Limb (tissue), 2 donors: ENCODE data around the gene KHNYN.

Experiments
- DNase-seq, 2 donors: peaks; one replicate each; pipeline ENCODE4 v3.0.0-alpha.2; 2016; ENCODE audit errors: extremely low spot score in 2 of 2

The KHNYN gene

GRCh38 chr14:24399999-24400718 is 29.6 kb upstream of the KHNYN start:
- no peak for DNase-seq

DNA sequence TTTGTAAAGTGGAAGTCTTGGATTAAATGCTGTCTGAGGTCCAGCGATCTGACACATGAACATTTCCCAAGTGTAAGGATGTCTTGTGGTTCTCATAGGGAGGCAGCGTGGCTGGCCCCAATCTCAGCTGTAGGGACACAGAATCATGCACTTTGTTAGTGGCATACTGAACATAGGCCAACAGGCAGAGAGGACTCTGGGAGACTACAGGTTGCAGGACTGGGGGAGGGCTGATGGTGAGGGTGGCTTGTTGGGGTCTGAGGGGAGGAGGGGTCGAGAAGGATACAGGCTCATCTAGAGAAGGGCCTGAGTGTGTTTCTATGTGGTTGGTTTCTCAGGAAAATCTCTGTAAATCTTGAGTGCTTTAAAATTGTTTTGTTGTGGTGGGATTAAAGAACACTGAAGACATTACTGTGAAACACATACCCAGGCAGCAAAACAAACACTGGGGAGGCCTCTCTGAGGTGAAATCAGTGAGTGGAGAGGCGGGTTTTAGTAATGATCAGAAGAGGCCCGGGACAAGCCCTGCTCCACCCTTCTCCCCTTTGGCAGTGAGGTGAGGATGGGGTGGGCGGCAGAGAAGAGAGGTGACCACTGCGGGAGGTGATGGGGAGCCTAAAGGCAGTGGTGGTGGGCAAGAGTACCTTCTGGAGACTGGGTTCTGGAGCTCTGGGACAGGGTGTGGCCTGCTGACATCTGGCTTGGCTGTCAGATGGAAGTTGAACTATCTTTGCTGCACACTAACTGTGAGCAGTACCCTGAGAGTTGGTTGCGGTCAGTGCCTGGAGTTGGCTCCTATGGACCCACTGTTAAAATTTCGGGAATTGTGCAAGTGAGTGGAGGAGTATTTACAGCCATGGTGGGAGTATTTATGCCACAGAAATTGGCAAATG is 27.7 kb upstream of the KHNYN start:
- no peak for DNase-seq

GRCh38 chr14:24403294-24403998 is 26.3 kb upstream of the KHNYN start:
- DNase-seq, result peak in 1 of 2 donors; percentile 20

- no peak for DNase-seq
Observed at GRCh38 chr14:24404814-24405213, 24.9 kb upstream of the KHNYN start.

GRCh38 chr14:24406416-24406815 is 23.3 kb upstream of the KHNYN start:
- no peak for DNase-seq

DNA sequence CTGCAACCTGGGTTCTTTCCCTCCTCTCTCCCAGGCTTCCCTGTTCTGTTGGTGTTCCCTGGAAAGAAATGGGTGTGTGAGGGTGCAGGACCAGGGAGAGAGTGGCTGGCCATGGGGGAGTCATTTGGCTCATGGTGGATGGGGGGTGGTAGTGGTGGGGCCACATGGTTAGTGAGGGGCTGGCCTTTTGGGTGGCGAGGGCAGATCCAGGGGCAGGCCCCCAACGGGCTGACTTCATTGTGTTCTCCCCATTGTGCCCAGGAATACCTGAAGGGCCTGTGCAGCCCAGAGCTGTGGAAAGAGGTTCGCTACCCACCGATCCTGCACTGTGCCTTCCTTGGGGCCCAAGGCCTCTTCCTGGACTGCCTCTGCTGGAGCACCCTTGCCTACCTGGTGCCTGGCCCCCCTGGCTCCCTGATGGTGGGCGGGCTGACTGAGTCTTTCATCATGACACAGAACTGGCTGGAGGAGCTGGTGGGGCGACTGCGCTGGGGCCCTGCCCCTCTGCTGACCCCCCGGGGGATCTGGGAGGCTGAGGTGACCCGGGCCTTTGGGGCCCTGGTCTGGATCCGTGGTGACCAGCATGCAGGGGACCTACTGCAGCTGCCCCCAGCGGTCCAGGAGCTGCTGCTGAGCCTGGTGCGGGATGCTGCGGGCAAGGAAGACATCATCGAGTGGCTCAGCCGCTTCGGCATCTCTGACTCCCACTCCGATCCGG is 22.0 kb upstream of the KHNYN start:
- no peak for DNase-seq

DNA sequence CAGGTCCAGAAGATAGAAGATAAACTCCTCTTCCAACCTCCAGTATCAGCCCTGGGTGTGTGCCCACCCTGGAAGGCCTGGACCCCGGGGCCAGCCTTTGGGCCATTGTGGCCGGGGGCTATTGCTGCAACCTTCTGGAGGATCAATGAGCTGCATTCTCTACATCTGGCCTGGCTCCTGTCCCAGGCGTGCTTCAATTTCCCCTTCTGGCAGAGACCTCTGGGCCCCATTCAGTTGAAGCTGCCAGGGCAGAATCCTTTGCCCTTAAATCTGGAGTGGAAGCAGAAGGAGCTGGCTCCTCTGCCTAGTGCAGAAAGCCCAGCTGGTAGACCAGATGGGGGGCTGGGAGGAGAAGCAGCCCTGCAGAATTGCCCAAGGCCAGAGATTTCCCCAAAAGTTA is 21.0 kb upstream of the KHNYN start:
- DNase-seq, result no peak

GRCh38 chr14:24409192-24409591 is 20.6 kb upstream of the KHNYN start:
- no peak for DNase-seq

DNA sequence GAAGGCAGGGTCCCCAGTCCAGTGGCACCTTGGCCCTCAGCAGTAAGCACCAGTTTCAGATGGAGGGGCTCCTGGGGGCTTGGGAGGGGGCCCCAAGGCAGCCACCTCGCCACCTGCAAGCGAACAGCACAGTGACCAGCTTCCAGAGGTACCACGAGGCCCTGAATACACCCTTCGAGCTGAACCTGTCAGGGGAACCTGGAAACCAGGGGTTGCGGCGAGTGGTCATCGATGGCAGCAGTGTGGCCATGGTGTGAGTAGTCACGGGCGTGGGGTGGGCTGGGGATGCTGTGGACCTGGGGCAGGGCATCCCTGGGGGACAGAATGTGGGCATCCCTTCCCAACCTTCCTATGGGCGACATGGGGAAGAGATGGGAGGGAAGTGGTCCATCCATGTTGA is 19.8 kb upstream of the KHNYN start:
- no peak for DNase-seq

DNA sequence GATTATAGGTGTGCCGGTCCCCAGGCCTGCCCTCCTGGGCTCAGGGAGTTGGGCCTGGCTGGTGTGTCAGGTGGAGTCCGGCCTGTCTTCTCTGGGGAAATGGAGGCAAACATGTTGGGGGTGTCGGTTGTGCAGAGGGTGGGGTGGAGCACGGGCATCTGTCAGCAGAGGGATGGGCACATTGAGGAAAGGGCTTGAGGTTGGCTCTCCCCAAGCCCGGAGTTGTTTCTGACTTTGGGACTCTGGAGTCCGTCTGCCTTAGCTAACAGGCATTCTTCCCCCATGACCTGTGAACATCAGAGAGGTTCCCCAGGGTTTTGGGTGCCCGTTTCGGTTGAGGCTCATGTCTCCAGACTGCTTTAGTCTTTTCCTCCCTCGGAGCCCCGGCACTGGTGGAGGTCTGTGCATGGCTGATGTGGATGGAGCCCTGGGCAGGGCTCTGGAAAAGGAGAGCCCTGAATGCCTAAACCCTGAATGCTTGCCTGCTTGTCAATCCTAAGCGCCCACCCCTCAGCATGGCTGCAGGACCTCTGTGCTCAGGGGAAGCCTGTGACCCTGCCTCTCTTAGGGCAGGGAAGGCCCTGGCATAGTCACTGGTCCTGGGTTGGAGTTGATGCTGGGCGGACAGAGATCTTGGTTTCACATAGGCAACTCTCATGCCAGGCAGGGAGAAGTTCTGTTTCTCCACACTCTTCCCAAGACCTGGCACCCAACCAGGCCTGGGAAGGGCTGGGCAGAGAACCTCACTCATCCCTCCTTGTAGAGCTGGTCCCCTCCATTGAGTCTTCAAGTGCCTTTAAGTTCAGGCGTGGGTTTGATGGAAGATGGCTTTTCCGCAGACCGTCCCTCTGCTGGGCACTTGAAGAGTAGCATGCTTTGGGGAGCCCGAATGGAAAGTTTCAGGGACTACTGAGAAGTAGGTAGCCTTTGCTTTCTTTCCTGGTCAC is 18.0 kb upstream of the KHNYN start:
- no peak for DNase-seq

DNA sequence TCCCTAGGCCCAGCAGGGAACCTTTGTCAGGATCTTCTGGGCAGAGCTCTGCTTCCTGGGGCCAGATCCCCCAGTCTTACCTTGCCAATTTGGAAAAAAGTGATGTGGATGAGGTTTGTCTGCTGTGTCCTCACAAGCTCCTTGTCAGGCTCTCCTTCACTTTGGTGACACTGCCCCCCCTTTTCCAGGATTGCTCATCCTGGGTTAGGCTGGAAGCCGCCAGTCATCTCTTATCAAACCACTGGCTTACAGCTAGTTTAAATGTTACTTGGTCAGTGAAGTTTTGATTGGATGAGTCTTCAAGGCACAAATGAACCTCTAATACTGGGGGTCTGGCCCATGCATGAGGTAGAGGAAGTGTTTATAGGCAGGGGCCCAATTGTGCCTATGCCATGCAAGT is 15.7 kb upstream of the KHNYN start:
- DNase-seq, result no peak

DNA sequence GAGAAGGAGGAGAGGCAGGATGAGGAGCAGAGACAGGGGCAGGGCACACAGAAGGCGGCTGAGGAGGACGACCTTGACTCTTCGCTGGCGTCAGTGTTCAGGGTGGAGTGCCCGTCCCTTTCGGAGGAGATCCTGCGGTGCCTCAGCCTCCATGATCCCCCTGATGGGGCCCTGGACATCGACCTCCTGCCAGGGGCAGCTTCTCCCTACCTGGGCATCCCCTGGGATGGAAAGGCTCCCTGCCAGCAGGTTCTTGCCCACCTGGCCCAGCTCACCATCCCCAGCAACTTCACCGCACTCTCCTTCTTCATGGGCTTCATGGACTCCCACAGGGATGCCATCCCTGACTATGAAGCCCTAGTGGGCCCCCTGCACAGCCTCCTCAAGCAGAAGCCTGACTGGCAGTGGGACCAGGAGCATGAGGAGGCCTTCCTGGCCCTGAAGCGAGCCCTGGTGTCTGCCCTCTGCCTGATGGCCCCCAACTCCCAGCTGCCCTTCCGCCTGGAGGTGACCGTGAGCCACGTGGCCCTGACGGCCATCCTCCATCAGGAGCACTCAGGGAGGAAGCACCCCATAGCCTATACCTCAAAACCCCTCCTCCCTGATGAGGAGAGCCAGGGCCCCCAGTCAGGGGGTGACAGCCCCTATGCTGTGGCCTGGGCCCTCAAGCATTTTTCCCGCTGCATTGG is 14.9 kb upstream of the KHNYN start:
- DNase-seq, result no peak

DNA sequence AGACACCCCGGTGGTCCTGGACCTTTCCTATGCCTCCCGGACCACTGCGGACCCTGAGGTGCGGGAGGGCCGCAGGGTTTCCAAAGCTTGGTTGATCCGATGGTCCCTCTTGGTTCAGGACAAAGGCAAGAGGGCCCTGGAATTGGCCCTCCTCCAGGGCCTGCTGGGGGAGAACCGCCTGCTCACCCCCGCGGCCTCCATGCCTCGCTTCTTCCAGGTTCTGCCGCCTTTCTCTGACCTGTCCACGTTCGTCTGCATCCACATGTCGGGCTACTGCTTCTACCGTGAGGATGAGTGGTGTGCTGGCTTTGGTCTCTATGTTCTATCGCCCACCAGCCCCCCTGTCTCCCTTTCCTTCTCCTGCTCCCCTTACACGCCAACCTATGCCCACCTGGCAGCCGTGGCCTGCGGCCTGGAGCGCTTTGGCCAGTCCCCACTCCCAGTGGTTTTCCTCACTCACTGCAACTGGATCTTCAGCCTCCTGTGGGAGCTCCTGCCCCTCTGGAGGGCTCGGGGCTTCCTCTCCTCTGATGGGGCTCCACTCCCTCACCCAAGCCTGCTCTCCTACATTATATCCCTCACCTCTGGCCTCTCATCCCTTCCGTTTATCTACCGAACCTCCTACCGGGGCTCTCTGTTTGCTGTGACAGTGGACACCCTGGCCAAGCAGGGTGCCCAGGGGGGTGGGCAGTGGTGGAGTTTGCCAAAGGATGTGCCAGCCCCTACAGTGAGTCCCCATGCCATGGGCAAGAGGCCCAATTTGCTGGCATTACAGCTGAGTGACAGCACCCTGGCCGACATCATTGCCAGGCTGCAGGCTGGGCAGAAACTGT is 14.1 kb upstream of the KHNYN start:
- no peak for DNase-seq

GRCh38 chr14:24416254-24416931 is 13.4 kb upstream of the KHNYN start:
- DNase-seq, result no peak

DNA sequence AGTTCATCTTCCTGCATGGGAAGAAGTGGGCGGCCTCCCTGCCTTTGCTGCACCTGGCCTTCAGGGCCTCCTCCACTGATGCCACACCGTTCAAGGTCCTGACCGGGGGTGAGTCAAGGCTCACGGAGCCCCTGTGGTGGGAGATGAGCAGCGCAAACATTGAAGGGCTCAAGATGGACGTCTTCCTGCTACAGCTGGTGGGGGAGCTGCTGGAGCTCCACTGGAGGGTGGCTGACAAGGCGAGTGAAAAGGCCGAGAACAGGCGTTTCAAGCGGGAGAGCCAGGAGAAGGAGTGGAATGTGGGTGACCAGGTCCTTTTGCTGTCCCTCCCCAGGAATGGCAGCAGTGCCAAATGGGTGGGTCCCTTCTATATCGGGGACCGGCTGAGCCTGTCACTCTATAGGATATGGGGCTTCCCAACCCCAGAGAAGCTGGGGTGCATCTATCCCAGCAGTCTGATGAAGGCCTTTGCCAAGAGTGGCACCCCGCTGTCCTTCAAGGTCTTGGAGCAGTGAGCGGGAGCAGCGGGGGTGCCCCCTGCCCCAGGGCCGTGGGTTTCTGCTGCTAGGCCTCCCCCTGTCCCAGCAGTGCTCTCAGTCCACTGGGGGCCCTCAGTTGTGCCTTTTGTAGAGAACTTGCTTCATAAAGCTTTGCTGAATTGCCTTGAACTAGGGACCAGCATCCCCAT is 12.7 kb upstream of the KHNYN start:
- no peak for DNase-seq

- no peak for DNase-seq
Observed at GRCh38 chr14:24417832-24418491, 11.8 kb upstream of the KHNYN start.

GRCh38 chr14:24418492-24418873 is 11.3 kb upstream of the KHNYN start:
- DNase-seq, result no peak
